A673 (cell line): ENCODE data around the gene AWAT1.

ENCODE experiments used
- EZH2 ChIP-seq: fragments of 200-600 bp; sonication (generic); IDR thresholded peaks from 2 replicates; pipeline ENCODE4 v1.6.1; 2017; ENCODE audit warnings: borderline replicate concordance, low read depth, mild to moderate bottlenecking, mixed read lengths, antibody characterized with exemption, low read length; ENCODE audit not compliant: poor library complexity, severe bottlenecking
- TF ChIP-seq, protein P1 (sequence below): fragments of 300-800, 200-600 bp; sonication (generic); conservative IDR thresholded peaks from 2 replicates; pipeline ENCODE4 v1.5.1; 2017; ENCODE audit warnings: low read depth, mild to moderate bottlenecking, antibody characterized with exemption, low read length, moderate library complexity, mixed read lengths

DNA sequence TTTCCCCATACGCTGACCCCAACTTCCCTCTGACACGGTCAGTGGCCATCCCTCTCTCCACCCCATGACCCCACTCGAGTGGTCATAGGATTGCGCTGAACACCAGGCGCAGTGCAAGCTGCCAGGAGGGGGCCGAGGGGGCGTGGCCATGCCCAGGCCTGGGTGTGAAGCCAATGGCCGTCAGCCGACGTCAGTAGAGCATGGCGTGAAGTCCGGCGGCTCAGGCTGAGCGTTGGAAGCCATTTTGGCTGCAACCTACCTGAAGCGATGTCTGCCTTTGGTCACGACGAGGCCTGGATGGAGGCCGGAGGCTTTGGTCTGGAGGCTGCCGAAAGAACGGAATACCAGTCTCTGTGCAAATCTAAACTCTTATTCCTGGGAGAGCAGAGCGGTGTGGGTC lies 47.5 kb downstream of the AWAT1 start, which contains the start of gene RAB41:
- TF ChIP-seq, protein P1, sequence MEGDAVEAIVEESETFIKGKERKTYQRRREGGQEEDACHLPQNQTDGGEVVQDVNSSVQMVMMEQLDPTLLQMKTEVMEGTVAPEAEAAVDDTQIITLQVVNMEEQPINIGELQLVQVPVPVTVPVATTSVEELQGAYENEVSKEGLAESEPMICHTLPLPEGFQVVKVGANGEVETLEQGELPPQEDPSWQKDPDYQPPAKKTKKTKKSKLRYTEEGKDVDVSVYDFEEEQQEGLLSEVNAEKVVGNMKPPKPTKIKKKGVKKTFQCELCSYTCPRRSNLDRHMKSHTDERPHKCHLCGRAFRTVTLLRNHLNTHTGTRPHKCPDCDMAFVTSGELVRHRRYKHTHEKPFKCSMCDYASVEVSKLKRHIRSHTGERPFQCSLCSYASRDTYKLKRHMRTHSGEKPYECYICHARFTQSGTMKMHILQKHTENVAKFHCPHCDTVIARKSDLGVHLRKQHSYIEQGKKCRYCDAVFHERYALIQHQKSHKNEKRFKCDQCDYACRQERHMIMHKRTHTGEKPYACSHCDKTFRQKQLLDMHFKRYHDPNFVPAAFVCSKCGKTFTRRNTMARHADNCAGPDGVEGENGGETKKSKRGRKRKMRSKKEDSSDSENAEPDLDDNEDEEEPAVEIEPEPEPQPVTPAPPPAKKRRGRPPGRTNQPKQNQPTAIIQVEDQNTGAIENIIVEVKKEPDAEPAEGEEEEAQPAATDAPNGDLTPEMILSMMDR = no peak
- TF ChIP-seq EZH2 = no peak
